ENCODE results near the gene DNAJC5. TPM values are rescaled to one million over a fixed set of nuclear protein-coding genes. Genes with fewer than 3 reads are reported as not detected.
"Not testable (repeated sequence)": the region's sequence is repeated elsewhere in the genome, so short reads cannot be mapped to it uniquely, and the experiment has no call there.

DNAJC5 gene
- total and polyA plus RNA-seq, 4 donors: 25.1 to 64.5 (median 37.3) TPM

- H3K27me3 ChIP-seq (ENCODE audit: control insufficient read depth in 3 of 3, insufficient read depth in 3 of 3, low read length in 2 of 3): no peaks in the 10 kb centered on the region
- H3K4me1 ChIP-seq (ENCODE audit: control insufficient read depth in 5 of 5, insufficient read depth in 5 of 5, low read length in 5 of 5): no peaks in the 10 kb centered on the region
- no peak overlapping the region for H3K27ac ChIP-seq (ENCODE audit: low read depth in 1 of 2, low read length in 1 of 2)
- no peak for ATAC-seq (ENCODE audit: insufficient read depth, low FRiP score)
- H3K9ac ChIP-seq (ENCODE audit: insufficient read depth in 1 of 2, low read length in 2 of 2): no peak overlapping the region
- H3K36me3 ChIP-seq (ENCODE audit: control insufficient read depth in 4 of 4, insufficient read depth in 4 of 4, low read length in 4 of 4): peaks cover 16 to 65% (median 26%) of the 10 kb centered on the region in 4 donors
- WGBS, 2 donors: 85 to 92% methylated on average over 14 of the region's 14 CpGs
- TF ChIP-seq CTCF (IDR thresholded peaks at IDR 0.05; ENCODE audit: control extremely low read depth, extremely low read depth): no peak
- no peaks in the 10 kb centered on the region for H3K9me3 ChIP-seq (ENCODE audit: control insufficient read depth in 4 of 4, insufficient read depth in 3 of 4, low read length in 3 of 4)
- DNase-seq: no peak
- H3K4me3 ChIP-seq: no peak overlapping the region
Observed at GRCh38 chr20:63878899-63879663, 15.8 kb upstream of the DNAJC5 start.

GRCh38 chr20:63880901-63881300, 14.0 kb upstream of the DNAJC5 start:
- not testable (repeated sequence) for H3K4me1 ChIP-seq (ENCODE audit: control insufficient read depth in 5 of 5, insufficient read depth in 5 of 5, low read length in 5 of 5); H3K27ac ChIP-seq (ENCODE audit: low read depth in 1 of 2, low read length in 1 of 2); H3K9me3 ChIP-seq (ENCODE audit: control insufficient read depth in 4 of 4, insufficient read depth in 3 of 4, low read length in 3 of 4); H3K27me3 ChIP-seq (ENCODE audit: control insufficient read depth in 3 of 3, insufficient read depth in 3 of 3, low read length in 2 of 3); ATAC-seq (ENCODE audit: insufficient read depth, low FRiP score); H3K9ac ChIP-seq (ENCODE audit: insufficient read depth in 1 of 2, low read length in 2 of 2); H3K4me3 ChIP-seq; DNase-seq
- WGBS, 2 donors: 94 to 98% methylated on average over 13 of the region's 13 CpGs
- peaks cover 8 to 67% (median 19%) of the 10 kb centered on the region in 4 donors for H3K36me3 ChIP-seq (ENCODE audit: control insufficient read depth in 4 of 4, insufficient read depth in 4 of 4, low read length in 4 of 4)

GRCh38 chr20:63881451-63882226, 13.3 kb upstream of the DNAJC5 start:
- Histone ChIP-seq H3K4me3 (no peak overlapping the region), H3K36me3 (ENCODE audit: control insufficient read depth in 4 of 4, insufficient read depth in 4 of 4, low read length in 4 of 4) (peaks cover 4 to 64% (median 13%) of the 10 kb centered on the region in 4 donors), H3K27me3 (ENCODE audit: control insufficient read depth in 3 of 3, insufficient read depth in 3 of 3, low read length in 2 of 3) (no peaks in the 10 kb centered on the region), H3K27ac (ENCODE audit: low read depth in 1 of 2, low read length in 1 of 2) (no peak overlapping the region), H3K4me1 (ENCODE audit: control insufficient read depth in 5 of 5, insufficient read depth in 5 of 5, low read length in 5 of 5) (no peaks in the 10 kb centered on the region), H3K9me3 (ENCODE audit: control insufficient read depth in 4 of 4, insufficient read depth in 3 of 4, low read length in 3 of 4) (no peaks in the 10 kb centered on the region), H3K9ac (ENCODE audit: insufficient read depth in 1 of 2, low read length in 2 of 2) (no peak overlapping the region)
- TF ChIP-seq CTCF (IDR thresholded peaks at IDR 0.05; ENCODE audit: control extremely low read depth, extremely low read depth): no peak
- DNase-seq: no peak
- 91 to 93% methylated on average over 19 of the region's 19 CpGs for WGBS, 2 donors
- ATAC-seq (ENCODE audit: insufficient read depth, low FRiP score): no peak
